Tibial nerve (tissue), 4 donors: ENCODE measurements around the gene NHEJ1. TPM values are rescaled to one million over a fixed set of nuclear protein-coding genes. Genes with fewer than 3 reads are reported as not detected.

ENCODE experiments used
- DNase-seq, 2 donors: peaks; one replicate each; pipeline ENCODE4 v3.0.0-alpha.2; 2019; ENCODE audit warnings: low spot score in 2 of 2
- H3K27ac ChIP-seq, 4 donors: fragments of 200-600 bp; sonication (generic) in 3 of 4; one replicate each; pipeline ENCODE4 v1.5.1; 2017 to 2019; ENCODE audit warnings: mild to moderate bottlenecking in 1 of 4
- H3K27me3 ChIP-seq, 2 donors: fragments of 200-600 bp; sonication (generic) in 1 of 2; one replicate each; pipeline versions ENCODE4 v1.5.1 to v1.6.0; 2017 to 2019
- H3K36me3 ChIP-seq, 3 donors: fragments of 200-600 bp; sonication (generic); one replicate each; pipeline ENCODE4 v1.5.1; 2018 to 2019
- H3K4me1 ChIP-seq, 4 donors: fragments of 200-600 bp; sonication (generic) in 3 of 4; one replicate each; pipeline ENCODE4 v1.5.1; 2017 to 2019
- H3K4me3 ChIP-seq, 4 donors: fragments of 200-600 bp; sonication (generic) in 3 of 4; one replicate each; pipeline ENCODE4 v1.5.1; 2017 to 2019; ENCODE audit warnings: mild to moderate bottlenecking in 1 of 4, moderate library complexity in 1 of 4
- H3K9me3 ChIP-seq, 4 donors: fragments of 200-600 bp; sonication (generic) in 3 of 4; one replicate each; pipeline ENCODE4 v1.5.1; 2017 to 2019
- CTCF ChIP-seq, 5 experiments: fragments of 200-600 bp in 3 of 5; fragments of 450-650 bp in 2 of 5; sonication (generic) in 3 of 5; IDR thresholded peaks; one replicate each; pipeline ENCODE4 v1.5.1; 2016 to 2019; ENCODE audit warnings: antibody characterized with exemption in 5 of 5, mild to moderate bottlenecking in 3 of 5, moderate library complexity in 2 of 5
- EP300 ChIP-seq, 2 donors: sonication (generic); formaldehyde crosslinking; IDR thresholded peaks; one replicate each; pipeline ENCODE4 v1.6.1; 2017; ENCODE audit warnings: antibody characterized with exemption in 2 of 2, mild to moderate bottlenecking in 1 of 2
- POLR2A ChIP-seq, 2 donors: fragments of 450-650 bp; IDR thresholded peaks; one replicate each; pipeline ENCODE4 v1.6.1; 2017; ENCODE audit warnings: antibody characterized with exemption in 2 of 2, mild to moderate bottlenecking in 2 of 2, moderate library complexity in 2 of 2
- WGBS, 2 donors: methylation state at CpG; one replicate each; pipeline ENCODE4 v1.1.5; 2018; 5-methylcytosine and 5-hydroxymethylcytosine counted together
- total RNA-seq, 4 donors: library from RNA; depleted of rRNA; stranded (reverse); fragments of >200 nt; gene quantifications; one replicate each; pipeline ENCODE4 v1.1.0, GENCODE V29; 2016

The NHEJ1 gene
- total RNA-seq, 4 donors from 2014 or later, result 12.9 to 27.4 (median 17.6) TPM

DNA sequence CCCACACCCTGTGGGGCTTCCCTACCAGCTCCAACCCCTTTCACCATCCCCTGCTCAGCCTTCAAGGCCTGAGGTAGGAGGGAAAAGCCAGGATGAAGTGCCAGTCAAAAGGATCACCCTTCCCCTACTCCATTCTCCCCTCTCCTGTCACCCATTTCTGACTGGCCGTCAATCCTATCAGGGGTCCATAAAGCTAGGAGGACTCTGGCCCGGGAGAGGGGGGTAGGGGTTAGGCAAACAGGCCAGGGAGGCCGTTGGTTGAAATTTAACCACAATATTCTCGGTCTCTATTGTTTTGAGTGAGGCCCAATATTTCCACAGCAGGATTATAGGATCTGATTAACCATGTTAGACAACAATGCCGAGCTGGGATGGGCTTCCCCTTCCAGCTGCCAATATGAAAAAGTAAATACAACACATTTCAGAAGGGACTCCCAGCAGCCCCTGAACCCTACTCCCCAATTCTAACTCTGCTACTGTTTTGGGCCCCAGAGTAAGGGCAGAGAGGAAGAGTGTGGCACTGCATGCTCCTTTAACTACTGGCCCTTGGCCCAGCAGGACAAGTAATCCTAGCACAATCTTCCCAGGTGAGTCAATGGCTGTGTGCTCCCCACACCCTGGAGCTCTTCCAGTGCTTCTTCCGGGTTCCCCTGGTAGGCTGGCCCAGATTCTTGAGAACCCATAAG, 89.3 kb downstream of the NHEJ1 start:
- peaks cover 0 to 69% (median 3%) of the 10 kb centered on the region in 3 donors for H3K36me3 ChIP-seq
- H3K4me1 ChIP-seq, result no peaks in the 10 kb centered on the region
- DNase-seq, result no peak
- H3K27me3 ChIP-seq, result no peaks in the 10 kb centered on the region
- no peaks in the 10 kb centered on the region for H3K9me3 ChIP-seq
- no peak overlapping the region for H3K27ac ChIP-seq
- 75 to 77% methylated on average over 6 of the region's 6 CpGs for WGBS, 2 donors
- TF ChIP-seq CTCF (IDR thresholded peaks at IDR 0.05) (no peak), EP300 (IDR thresholded peaks at IDR 0.05) (no peak), POLR2A (IDR thresholded peaks at IDR 0.05) (no peak)
- no peak overlapping the region for H3K4me3 ChIP-seq

DNA sequence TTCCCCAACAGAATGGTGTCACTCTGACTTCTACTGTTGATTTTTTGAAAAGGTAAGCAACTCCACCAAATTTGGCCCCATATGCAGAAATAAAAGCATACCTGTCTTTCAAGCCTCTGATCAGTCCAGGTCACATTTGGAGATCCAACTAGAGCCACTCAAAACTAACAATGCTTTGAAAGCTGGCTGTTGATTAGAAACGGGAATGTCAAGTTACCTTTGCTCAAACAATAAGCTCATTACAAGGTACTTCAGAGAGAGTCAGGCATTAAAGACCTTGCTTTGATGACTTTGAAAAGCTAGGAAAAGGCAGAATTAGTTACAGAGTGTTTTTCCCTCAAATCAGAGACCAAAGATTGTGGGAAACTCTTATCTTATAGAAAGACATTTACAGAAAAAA, 95.1 kb downstream of the NHEJ1 start:
- Histone ChIP-seq H3K4me3 (no peak overlapping the region), H3K27me3 (peaks cover 0 to 31% of the 10 kb centered on the region in 2 donors), H3K36me3 (peaks cover 0 to 13% (median 0%) of the 10 kb centered on the region in 3 donors), H3K27ac (no peak overlapping the region), H3K9me3 (no peaks in the 10 kb centered on the region), H3K4me1 (peaks cover 0 to 10% (median 5%) of the 10 kb centered on the region in 4 donors)
- no peak for DNase-seq
- 59 to 68% methylated on average over 1 of the region's 1 CpG for WGBS, 2 donors
- no peak for TF ChIP-seq POLR2A (IDR thresholded peaks at IDR 0.05)
- no peak for TF ChIP-seq CTCF (IDR thresholded peaks at IDR 0.05)
- TF ChIP-seq EP300 (IDR thresholded peaks at IDR 0.05), result no peak

- H3K27ac ChIP-seq, result no peak overlapping the region
- H3K4me3 ChIP-seq, result no peak overlapping the region
- TF ChIP-seq CTCF (IDR thresholded peaks at IDR 0.05) (no peak), POLR2A (IDR thresholded peaks at IDR 0.05) (no peak), EP300 (IDR thresholded peaks at IDR 0.05) (no peak)
- peaks cover 0 to 43% (median 31%) of the 10 kb centered on the region in 4 donors for H3K4me1 ChIP-seq
- DNase-seq, result no peak
- peaks cover 2 to 64% of the 10 kb centered on the region in 2 donors for H3K27me3 ChIP-seq
- H3K36me3 ChIP-seq, result no peaks in the 10 kb centered on the region
- WGBS, 2 donors, result 57 to 71% methylated on average over 6 of the region's 6 CpGs
- H3K9me3 ChIP-seq, result no peaks in the 10 kb centered on the region
Observed at GRCh38 chr2:219062081-219062480, 98.5 kb downstream of the NHEJ1 start.

GRCh38 chr2:219060821-219061791, 99.5 kb downstream of the NHEJ1 start, which contains the start of gene IHH:
TSS of gene IHH (minus strand) at chr2:219060921. CDS start at chr2:219060467, 454 bp downstream.
- H3K27me3 ChIP-seq, result peaks cover 2 to 74% of the 10 kb centered on the region in 2 donors
- H3K36me3 ChIP-seq, result no peaks in the 10 kb centered on the region
- H3K27ac ChIP-seq, result peak within 1 kb of the TSS in 1 of 4 donors; percentile 51
- WGBS, 2 donors, result 3 to 6% methylated on average over 24 to 49 of the region's 76 CpGs
- no peak for DNase-seq
- no peak for TF ChIP-seq CTCF (IDR thresholded peaks at IDR 0.05)
- TF ChIP-seq POLR2A (IDR thresholded peaks at IDR 0.05), result no peak
- no peak for TF ChIP-seq EP300 (IDR thresholded peaks at IDR 0.05)
- H3K9me3 ChIP-seq, result no peaks in the 10 kb centered on the region
- peak within 1 kb of the TSS in 2 of 4 donors; percentile 28 to 38 for H3K4me3 ChIP-seq
- peaks cover 0 to 43% (median 31%) of the 10 kb centered on the region in 4 donors for H3K4me1 ChIP-seq
